ENCODE results near the gene RFESD. TPM values are rescaled to one million over a fixed set of nuclear protein-coding genes. Genes with fewer than 3 reads are reported as not detected.

RFESD gene
- total and polyA plus RNA-seq, 2 of the 13 experiments (the other 11 are each of a cell fraction or from before 2014, with no cell fraction given) = 1.1 to 2.2 TPM

- TF ChIP-seq ZIK1 (CRISPR knock-in tag; IDR thresholded peaks at IDR 0.05; ENCODE audit: borderline replicate concordance, low read depth) = peak; percentile 47; the same call in 1 of the 2 replicates
- no peak for TF ChIP-seq PCBP1 (IDR thresholded peaks at IDR 0.05; ENCODE audit: borderline replicate concordance, low read depth, low read length)
- no peak for TF ChIP-seq ZNF567 (CRISPR knock-in tag; IDR thresholded peaks at IDR 0.05; ENCODE audit: borderline replicate concordance)
- TF ChIP-seq ZNF24 (IDR thresholded peaks at IDR 0.05) = no peak
- TF ChIP-seq, protein P1, sequence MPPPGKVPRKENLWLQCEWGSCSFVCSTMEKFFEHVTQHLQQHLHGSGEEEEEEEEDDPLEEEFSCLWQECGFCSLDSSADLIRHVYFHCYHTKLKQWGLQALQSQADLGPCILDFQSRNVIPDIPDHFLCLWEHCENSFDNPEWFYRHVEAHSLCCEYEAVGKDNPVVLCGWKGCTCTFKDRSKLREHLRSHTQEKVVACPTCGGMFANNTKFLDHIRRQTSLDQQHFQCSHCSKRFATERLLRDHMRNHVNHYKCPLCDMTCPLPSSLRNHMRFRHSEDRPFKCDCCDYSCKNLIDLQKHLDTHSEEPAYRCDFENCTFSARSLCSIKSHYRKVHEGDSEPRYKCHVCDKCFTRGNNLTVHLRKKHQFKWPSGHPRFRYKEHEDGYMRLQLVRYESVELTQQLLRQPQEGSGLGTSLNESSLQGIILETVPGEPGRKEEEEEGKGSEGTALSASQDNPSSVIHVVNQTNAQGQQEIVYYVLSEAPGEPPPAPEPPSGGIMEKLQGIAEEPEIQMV (CRISPR knock-in tag; IDR thresholded peaks at IDR 0.05; ENCODE audit: low read depth) = 0 out of 2 replicates have a peak, but pooled peaks have one; percentile 9
- TF ChIP-seq, protein P2, sequence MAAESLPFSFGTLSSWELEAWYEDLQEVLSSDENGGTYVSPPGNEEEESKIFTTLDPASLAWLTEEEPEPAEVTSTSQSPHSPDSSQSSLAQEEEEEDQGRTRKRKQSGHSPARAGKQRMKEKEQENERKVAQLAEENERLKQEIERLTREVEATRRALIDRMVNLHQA (CRISPR knock-in tag; IDR thresholded peaks at IDR 0.05) = no peak
- TF ChIP-seq SP1 (IDR thresholded peaks at IDR 0.05) = no peak
- peak; percentile 94 for TF ChIP-seq SP1 (CRISPR knock-in tag; IDR thresholded peaks at IDR 0.05)
- TF ChIP-seq MED8 (CRISPR knock-in tag; IDR thresholded peaks at IDR 0.05; ENCODE audit: insufficient replicate concordance) = no peak
- peak; percentile 58; the same call in 1 of the 2 replicates for TF ChIP-seq TCF7 (IDR thresholded peaks at IDR 0.05; ENCODE audit: low read depth)
- no peak; the same call in 1 of the 2 replicates for TF ChIP-seq ESRRA (CRISPR knock-in tag; IDR thresholded peaks at IDR 0.05; ENCODE audit: low read depth)
- no peak for TF ChIP-seq ZNF570 (CRISPR knock-in tag; IDR thresholded peaks at IDR 0.05; ENCODE audit: borderline replicate concordance)
- no peak for TF ChIP-seq MATR3 (CRISPR knock-in tag; IDR thresholded peaks at IDR 0.05)
- no peak for TF ChIP-seq EEA1 (CRISPR knock-in tag; IDR thresholded peaks at IDR 0.05; ENCODE audit: borderline replicate concordance)
- peak; percentile 96 for TF ChIP-seq TBX2 (CRISPR knock-in tag; IDR thresholded peaks at IDR 0.05; ENCODE audit: borderline replicate concordance)
- peak; percentile 37; the same call in 1 of the 2 replicates for TF ChIP-seq ZNF317 (CRISPR knock-in tag; IDR thresholded peaks at IDR 0.05)
- TF ChIP-seq SOX5 (CRISPR knock-in tag; IDR thresholded peaks at IDR 0.05; ENCODE audit: borderline replicate concordance) = peak; percentile 83; the same call in 1 of the 2 replicates
- TF ChIP-seq RORA (CRISPR knock-in tag; IDR thresholded peaks at IDR 0.05) = no peak
- TF ChIP-seq, protein P3, sequence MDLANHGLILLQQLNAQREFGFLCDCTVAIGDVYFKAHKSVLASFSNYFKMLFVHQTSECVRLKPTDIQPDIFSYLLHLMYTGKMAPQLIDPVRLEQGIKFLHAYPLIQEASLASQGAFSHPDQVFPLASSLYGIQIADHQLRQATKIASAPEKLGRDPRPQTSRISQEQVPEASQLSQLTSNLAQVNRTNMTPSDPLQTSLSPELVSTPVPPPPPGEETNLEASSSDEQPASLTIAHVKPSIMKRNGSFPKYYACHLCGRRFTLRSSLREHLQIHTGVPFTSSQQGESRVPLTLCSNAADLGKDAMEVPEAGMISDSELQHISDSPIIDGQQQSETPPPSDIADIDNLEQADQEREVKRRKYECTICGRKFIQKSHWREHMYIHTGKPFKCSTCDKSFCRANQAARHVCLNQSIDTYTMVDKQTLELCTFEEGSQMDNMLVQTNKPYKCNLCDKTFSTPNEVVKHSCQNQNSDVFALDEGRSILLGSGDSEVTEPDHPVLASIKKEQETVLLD (CRISPR knock-in tag; IDR thresholded peaks at IDR 0.05; ENCODE audit: low read depth) = no peak
- TF ChIP-seq ZNF547 (CRISPR knock-in tag; IDR thresholded peaks at IDR 0.05) = peak; percentile 54; the same call in 1 of the 2 replicates
- TF ChIP-seq ZNF225 (CRISPR knock-in tag; IDR thresholded peaks at IDR 0.05) = no peak
- TF ChIP-seq RAD21 (CRISPR knock-in tag; IDR thresholded peaks at IDR 0.05) = peak; percentile 32; the same call in 1 of the 2 replicates
These were observed at the start of gene RFESD (continued) for GRCh38 chr5:95646569-95647431.
